Transverse colon (tissue), 4 donors: ENCODE measurements around the gene DPP10. TPM values are rescaled to one million over a fixed set of nuclear protein-coding genes. Genes with fewer than 3 reads are reported as not detected.

Experiments used
- DNase-seq: peaks from one replicate; pipeline ENCODE4 v3.0.0-alpha.2; 2019
- H3K27ac ChIP-seq, 4 donors: fragments of 200-600 bp; sonication (generic); 2 replicates each; pipeline ENCODE4 v1.5.1; 2016 to 2018; ENCODE audit warnings: inconsistent platforms in 4 of 4
- H3K27me3 ChIP-seq: fragments of 200-600 bp; sonication (generic); 2 replicates; pipeline ENCODE4 v1.5.1; 2017; ENCODE audit warnings: inconsistent platforms
- H3K36me3 ChIP-seq, 4 donors: fragments of 200-600 bp; sonication (generic); 2 replicates each; pipeline ENCODE4 v1.5.1; 2017 to 2019; ENCODE audit warnings: inconsistent platforms in 4 of 4
- H3K4me1 ChIP-seq, 4 donors: fragments of 200-600 bp; sonication (generic); 2 replicates each; pipeline ENCODE4 v1.5.1; 2017 to 2020; ENCODE audit warnings: inconsistent platforms in 4 of 4
- H3K4me3 ChIP-seq, 4 donors: fragments of 200-600 bp; sonication (generic); 1 replicate in 1 of 4; 2 replicates in 3 of 4; pipeline versions ENCODE4 v1.5.1 to v1.6.1; 2017 to 2019; ENCODE audit warnings: inconsistent platforms in 4 of 4
- H3K9me3 ChIP-seq, 2 donors: fragments of 200-600 bp; sonication (generic); 2 replicates each; pipeline ENCODE4 v1.5.1; 2017 to 2019; ENCODE audit warnings: inconsistent platforms in 2 of 2
- EP300 ChIP-seq: sonication (generic); formaldehyde crosslinking; IDR thresholded peaks from one replicate; pipeline ENCODE4 v1.6.1; 2017; ENCODE audit warnings: antibody characterized with exemption, low read depth
- POLR2A ChIP-seq: fragments of 450-650 bp; IDR thresholded peaks from one replicate; pipeline ENCODE4 v1.6.1; 2016; ENCODE audit warnings: antibody characterized with exemption, mild to moderate bottlenecking, moderate library complexity
- POLR2AphosphoS5 ChIP-seq, 3 donors: sonication (generic); formaldehyde crosslinking; IDR thresholded peaks; one replicate each; pipeline ENCODE4 v1.6.1; 2016; ENCODE audit warnings: antibody characterized with exemption in 3 of 3
- WGBS, 2 donors: methylation state at CpG; one replicate each; pipeline ENCODE4 v1.1.5; 2018; ENCODE audit warnings: low coverage in 1 of 2; 5-methylcytosine and 5-hydroxymethylcytosine counted together
- in situ Hi-C, 4 donors: fragments of 200-750 bp; cut with MboI; loops; one replicate each; pipeline versions ENCODE4 v1.15.0 to v1.15.1; 2017; ENCODE audit warnings: low sequenced_read_pairs in 3 of 4, low pct_ligation_motif_present in 1 of 4, low pct_unique_long_range_greater_than_20kb in 1 of 4
- intact Hi-C: fragments of 100-400 bp; cut with DNase I; formaldehyde crosslinking; loops from one replicate; pipeline ENCODE4 v1.15.1; 2023; ENCODE audit warnings: low total_unique reads
- total RNA-seq, 4 donors: library from RNA; depleted of rRNA; stranded (reverse); fragments of >200 nt; gene quantifications; one replicate each; pipeline ENCODE4 v1.1.0, GENCODE V29; 2016
- TF ChIP-seq, protein P1 (sequence below), 5 experiments: fragments of 200-600 bp in 3 of 5; fragments of 450-650 bp in 2 of 5; sonication (generic) in 3 of 5; IDR thresholded peaks; 1 replicate in 2 of 5; 2 replicates in 3 of 5; pipeline ENCODE4 v1.5.1; 2016 to 2017; ENCODE audit warnings: antibody characterized with exemption in 5 of 5, inconsistent platforms in 3 of 5, mild to moderate bottlenecking in 2 of 5, moderate library complexity in 1 of 5

Gene DPP10
- total RNA-seq, 4 donors from 2014 or later: 3.4 to 8.4 (median 7.0) TPM

DNA sequence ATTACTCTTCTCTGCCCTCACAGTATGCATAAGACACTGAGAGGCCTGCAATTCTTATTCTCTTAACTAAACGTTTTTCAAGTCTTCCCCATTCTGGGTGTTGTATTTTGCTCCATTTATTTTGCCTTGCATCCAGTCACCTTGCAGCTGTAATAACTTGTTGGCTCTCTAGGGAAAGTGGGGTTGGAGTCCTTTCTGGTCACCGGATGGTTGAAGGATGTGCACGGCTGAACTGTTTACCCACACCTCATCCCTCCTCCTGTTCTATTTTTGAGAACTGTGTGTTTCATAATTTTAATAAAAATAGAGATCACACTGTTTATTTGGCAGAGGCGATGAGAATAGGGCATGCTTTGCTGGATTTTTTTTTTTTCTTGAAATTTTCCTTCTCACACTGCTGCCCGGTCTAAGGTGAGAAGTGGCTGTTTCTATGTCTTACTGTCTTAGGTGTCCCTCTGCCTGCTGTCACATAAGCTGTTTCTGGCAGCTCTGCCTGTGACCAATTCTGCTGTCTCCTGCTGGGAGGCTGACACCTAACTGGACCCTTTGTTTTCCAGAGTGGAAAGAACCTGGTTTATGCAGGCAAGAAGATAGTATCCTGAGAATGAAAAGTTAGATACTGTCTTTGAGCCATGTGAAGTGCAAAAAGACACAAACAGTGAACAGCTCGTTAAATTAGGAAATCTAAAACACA, 342.6 kb downstream of the DPP10 start:
- H3K4me1 ChIP-seq: no peaks in the 10 kb centered on the region
- TF ChIP-seq EP300 (no peak), POLR2AphosphoS5 (IDR thresholded peaks at IDR 0.05) (no peak), POLR2A (no peak)
- TF ChIP-seq, protein P1, sequence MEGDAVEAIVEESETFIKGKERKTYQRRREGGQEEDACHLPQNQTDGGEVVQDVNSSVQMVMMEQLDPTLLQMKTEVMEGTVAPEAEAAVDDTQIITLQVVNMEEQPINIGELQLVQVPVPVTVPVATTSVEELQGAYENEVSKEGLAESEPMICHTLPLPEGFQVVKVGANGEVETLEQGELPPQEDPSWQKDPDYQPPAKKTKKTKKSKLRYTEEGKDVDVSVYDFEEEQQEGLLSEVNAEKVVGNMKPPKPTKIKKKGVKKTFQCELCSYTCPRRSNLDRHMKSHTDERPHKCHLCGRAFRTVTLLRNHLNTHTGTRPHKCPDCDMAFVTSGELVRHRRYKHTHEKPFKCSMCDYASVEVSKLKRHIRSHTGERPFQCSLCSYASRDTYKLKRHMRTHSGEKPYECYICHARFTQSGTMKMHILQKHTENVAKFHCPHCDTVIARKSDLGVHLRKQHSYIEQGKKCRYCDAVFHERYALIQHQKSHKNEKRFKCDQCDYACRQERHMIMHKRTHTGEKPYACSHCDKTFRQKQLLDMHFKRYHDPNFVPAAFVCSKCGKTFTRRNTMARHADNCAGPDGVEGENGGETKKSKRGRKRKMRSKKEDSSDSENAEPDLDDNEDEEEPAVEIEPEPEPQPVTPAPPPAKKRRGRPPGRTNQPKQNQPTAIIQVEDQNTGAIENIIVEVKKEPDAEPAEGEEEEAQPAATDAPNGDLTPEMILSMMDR (IDR thresholded peaks at IDR 0.05): no peak
- intact Hi-C loops: no loop called here
- H3K36me3 ChIP-seq: no peaks in the 10 kb centered on the region
- DNase-seq: no peak
- in situ Hi-C loops: no loop called here
- no peak overlapping the region for H3K4me3 ChIP-seq
- no peaks in the 10 kb centered on the region for H3K9me3 ChIP-seq
- no peaks in the 10 kb centered on the region for H3K27me3 ChIP-seq
- no peak overlapping the region for H3K27ac ChIP-seq
- 45 to 66% methylated on average over 6 of the region's 6 CpGs for whole genome bisulfite sequencing, 2 donors

DNA sequence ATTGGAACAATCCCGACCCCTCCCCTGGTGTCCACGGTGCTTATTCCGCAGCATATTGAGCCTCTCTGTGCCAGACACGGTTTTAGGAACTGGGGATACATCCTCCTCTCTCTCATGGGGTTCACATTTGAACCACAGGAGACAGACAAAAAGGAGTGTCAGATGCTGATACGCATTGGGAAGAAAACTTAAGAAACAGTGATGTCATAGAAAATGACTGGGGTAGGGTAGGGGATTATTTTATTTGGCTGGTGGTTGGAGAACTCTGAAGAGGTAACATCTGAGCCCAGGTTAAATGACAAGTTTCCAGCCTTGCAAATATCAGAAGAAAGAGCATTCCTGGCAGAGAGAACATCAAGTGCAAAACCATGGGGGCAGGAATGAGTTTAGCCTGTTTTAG, 344.5 kb downstream of the DPP10 start:
- no peak for DNase-seq
- Histone ChIP-seq H3K9me3 (no peaks in the 10 kb centered on the region), H3K4me1 (no peaks in the 10 kb centered on the region), H3K27me3 (no peaks in the 10 kb centered on the region), H3K4me3 (no peak overlapping the region), H3K36me3 (no peaks in the 10 kb centered on the region), H3K27ac (no peak overlapping the region)
- no peak for TF ChIP-seq EP300
- in situ Hi-C loops (no loop called here), intact Hi-C loops (no loop called here)
- WGBS, 2 donors: 67 to 78% methylated on average over 1 to 5 of the region's 5 CpGs

DNA sequence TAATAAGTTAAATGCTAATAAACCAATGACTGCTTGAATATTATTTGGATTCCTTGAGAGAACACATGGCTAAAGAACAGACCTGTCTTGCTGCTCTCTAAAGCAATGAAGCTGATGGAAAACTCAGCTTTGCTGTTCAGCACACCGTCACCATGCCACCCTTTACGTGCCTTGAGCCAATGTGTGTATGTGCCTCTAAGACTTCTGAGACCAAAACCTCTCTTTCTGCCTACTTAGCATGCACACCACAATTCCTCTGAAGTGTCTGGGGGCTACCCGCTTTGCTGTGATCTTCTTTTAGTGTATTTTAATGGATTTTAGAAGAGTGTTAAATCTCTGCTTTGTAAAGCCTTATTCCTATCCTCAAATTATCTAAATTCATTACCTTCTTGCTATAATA, 345.0 kb downstream of the DPP10 start:
- no peak for DNase-seq
- Histone ChIP-seq H3K4me1 (no peaks in the 10 kb centered on the region), H3K36me3 (no peaks in the 10 kb centered on the region), H3K27me3 (no peaks in the 10 kb centered on the region), H3K9me3 (no peaks in the 10 kb centered on the region), H3K27ac (no peak overlapping the region), H3K4me3 (no peak overlapping the region)
- in situ Hi-C loops: no loop called here
- 82 to 100% methylated on average over 1 to 3 of the region's 3 CpGs for WGBS, 2 donors
- TF ChIP-seq POLR2AphosphoS5 (IDR thresholded peaks at IDR 0.05): no peak
- TF ChIP-seq, protein P1 (IDR thresholded peaks at IDR 0.05): no peak
- TF ChIP-seq EP300: no peak
- TF ChIP-seq POLR2A: no peak
- intact Hi-C loops: no loop called here

DNA sequence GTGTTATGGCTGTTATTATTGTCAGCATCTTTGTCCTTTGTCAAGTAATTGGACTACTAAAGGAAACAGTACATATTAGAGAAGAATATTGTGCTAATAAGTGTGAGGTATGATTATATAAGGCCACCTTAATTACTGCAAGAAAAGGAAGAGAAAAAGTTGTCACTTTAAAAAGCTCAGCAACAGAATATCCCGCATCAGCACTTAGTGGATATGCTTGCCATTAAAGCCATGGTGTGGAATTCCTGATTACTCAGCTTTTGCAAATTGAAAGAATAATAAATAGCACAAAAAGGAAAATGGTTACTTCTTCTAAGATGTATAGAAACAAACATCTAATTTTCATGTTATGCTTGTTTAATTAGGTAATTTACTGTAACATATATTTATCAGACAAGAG, 347.5 kb downstream of the DPP10 start:
- Histone ChIP-seq H3K4me3 (no peak overlapping the region), H3K9me3 (no peaks in the 10 kb centered on the region), H3K27ac (no peak overlapping the region), H3K4me1 (no peaks in the 10 kb centered on the region), H3K36me3 (no peaks in the 10 kb centered on the region), H3K27me3 (no peaks in the 10 kb centered on the region)
- no peak for DNase-seq
- intact Hi-C loops: no loop called here
- WGBS, 2 donors: 86 to 89% methylated on average over 1 of the region's 1 CpG
- TF ChIP-seq POLR2A: no peak
- TF ChIP-seq, protein P1 (IDR thresholded peaks at IDR 0.05): no peak
- no peak for TF ChIP-seq EP300
- no peak for TF ChIP-seq POLR2AphosphoS5 (IDR thresholded peaks at IDR 0.05)
- in situ Hi-C loops: no loop called here

DNA sequence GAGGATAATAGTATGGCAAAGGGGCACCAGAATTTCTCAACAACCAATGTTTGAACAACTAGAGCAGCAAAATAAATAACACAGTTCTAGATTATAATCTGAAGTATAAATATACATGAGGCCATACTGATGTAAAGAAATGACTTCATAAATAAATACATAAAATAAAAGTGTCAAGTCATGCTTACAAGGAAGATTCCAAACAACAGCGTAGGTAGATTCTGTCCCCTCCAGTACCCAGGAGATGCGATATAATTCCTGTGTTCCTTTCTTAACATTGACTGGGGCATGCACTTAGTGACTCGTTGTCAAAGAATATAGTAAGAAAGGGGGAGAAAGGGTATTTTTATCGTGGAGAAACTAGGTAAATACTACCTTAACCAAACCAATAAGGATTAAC, 355.1 kb downstream of the DPP10 start:
- in situ Hi-C loops: no loop called here

More for the DNA sequence above, 355.1 kb downstream of the DPP10 start:
- Histone ChIP-seq H3K9me3 (no peaks in the 10 kb centered on the region), H3K4me1 (no peaks in the 10 kb centered on the region), H3K36me3 (no peaks in the 10 kb centered on the region), H3K4me3 (no peak overlapping the region), H3K27ac (no peak overlapping the region), H3K27me3 (no peaks in the 10 kb centered on the region)
- TF ChIP-seq EP300: no peak
- TF ChIP-seq POLR2A: no peak
- TF ChIP-seq, protein P1 (IDR thresholded peaks at IDR 0.05): no peak
- no peak for TF ChIP-seq POLR2AphosphoS5 (IDR thresholded peaks at IDR 0.05)
- 75 to 84% methylated on average over 4 of the region's 4 CpGs for WGBS, 2 donors
- DNase-seq: no peak
- intact Hi-C loops: no loop called here
